Right lobe of liver (tissue), 6 donors: Measurements from ENCODE around the gene MPHOSPH8. TPM values are rescaled to one million over a fixed set of nuclear protein-coding genes. Genes with fewer than 3 reads are reported as not detected.
"Not testable (repeated sequence)": the region's sequence is repeated elsewhere in the genome, so short reads cannot be mapped to it uniquely, and the experiment has no call there.

Experiments
- ATAC-seq, 4 donors: fragments of 200-7000 bp; cut with Tn5 transposase; one replicate each; pipeline ENCODE4 v1.9.1; 2020; ENCODE audit warnings: mild to moderate bottlenecking in 4 of 4, moderate library complexity in 4 of 4
- DNase-seq, 3 donors: peaks; one replicate each; pipeline ENCODE4 v3.0.0-alpha.2; 2020
- H3K27ac ChIP-seq, 3 donors: fragments of 200-600 bp; one replicate each; pipeline ENCODE4 v1.8.0; 2022
- H3K27me3 ChIP-seq, 2 donors: fragments of 200-600 bp; one replicate each; pipeline ENCODE4 v1.8.0; 2022
- H3K36me3 ChIP-seq, 4 donors: fragments of 200-600 bp; sonication (generic) in 1 of 4; one replicate each; pipeline versions ENCODE4 v1.5.1 to v1.8.0; 2017 to 2022; ENCODE audit warnings: control low read depth in 1 of 4
- H3K4me1 ChIP-seq, 4 donors: fragments of 200-600 bp; sonication (generic) in 1 of 4; one replicate each; pipeline versions ENCODE4 v1.5.1 to v1.8.0; 2017 to 2022; ENCODE audit warnings: control low read depth in 1 of 4
- H3K4me3 ChIP-seq, 3 donors: fragments of 200-600 bp; one replicate each; pipeline ENCODE4 v1.8.0; 2022
- H3K9me3 ChIP-seq, 4 donors: fragments of 200-600 bp; sonication (generic) in 1 of 4; one replicate each; pipeline versions ENCODE4 v1.5.1 to v1.8.0; 2017 to 2022; ENCODE audit warnings: control low read depth in 1 of 4
- CTCF ChIP-seq, 4 donors: fragments of 200-600 bp in 3 of 4; fragments of 450-650 bp in 1 of 4; IDR thresholded peaks; one replicate each; pipeline versions ENCODE4 v1.5.1 to v1.8.0; 2016 to 2022; ENCODE audit warnings: antibody characterized with exemption in 4 of 4, mild to moderate bottlenecking in 2 of 4
- POLR2A ChIP-seq: fragments of 450-650 bp; IDR thresholded peaks from one replicate; pipeline ENCODE4 v1.6.1; 2017; ENCODE audit warnings: antibody characterized with exemption, mild to moderate bottlenecking
- WGBS: methylation state at CpG from one replicate; pipeline ENCODE4 v1.1.6; 2018; ENCODE audit warnings: low coverage, low lambda C conversion rate; ENCODE audit not compliant: insufficient coverage; ENCODE audit errors: missing lambda C conversion rate; 5-methylcytosine and 5-hydroxymethylcytosine counted together
- intact Hi-C, 2 donors: fragments of 100-400 bp; cut with DNase I; formaldehyde crosslinking; loops; one replicate each; pipeline versions ENCODE4 v1.11.2 to v1.14.1; 2022
- total RNA-seq, 6 experiments: library from RNA; depleted of rRNA in 2 of 6; stranded (reverse); fragments of >200 nt in 2 of 6; fragmentation: NEBNext Ultra II Directional in 3 of 6; extraction: Animal tissue kit (Norgen Biotek cat#: 25700) in 3 of 6; gene quantifications; one replicate each; pipeline versions ENCODE4 v1.1.0 to v1.2.4, GENCODE V29; 2016 to 2023
- donor health status: DM: no; HTN: yes; CAD: no.
- donor health status: DM: no; HTN: no; CAD: no.
- donor health status: DM: no; HTN: no; CAD: no.
- donor health status: DM: no; HTN: yes; CAD: no.
- donor health status: DM: no; HTN: yes; CAD: no.

MPHOSPH8 gene
- total RNA-seq, 6 experiments from 2014 or later = 7.3 to 15.4 (median 10.2) TPM

- intact Hi-C loops = no loop called here
- ATAC-seq = peak; percentile 44 to 60 (median 58)
These were observed 839 bp downstream of the MPHOSPH8 start for GRCh38 chr13:19634256-19634740.

GRCh38 chr13:19635926-19636325 lies 2.5 kb downstream of the MPHOSPH8 start:
- not testable (repeated sequence) for H3K27me3 ChIP-seq

More at GRCh38 chr13:19634256-19634740, 839 bp downstream of the MPHOSPH8 start:
- H3K4me1 ChIP-seq = peaks cover 0 to 19% (median 0%) of the 10 kb centered on the region in 4 donors
- H3K27me3 ChIP-seq = no peaks in the 10 kb centered on the region
- H3K36me3 ChIP-seq = no peaks in the 10 kb centered on the region
- H3K9me3 ChIP-seq = no peaks in the 10 kb centered on the region
- H3K27ac ChIP-seq = peak overlapping the region; percentile 82 to 91 (median 87)
- 0% methylated on average over 10 of the region's 12 CpGs for WGBS
- TF ChIP-seq POLR2A (no peak), CTCF (IDR thresholded peaks at IDR 0.05) (no peak)
- no peak for DNase-seq
- H3K4me3 ChIP-seq = peak overlapping the region; percentile 83 to 85 (median 84)

GRCh38 chr13:19643652-19644051 lies 10.2 kb downstream of the MPHOSPH8 start:
- TF ChIP-seq CTCF (IDR thresholded peaks at IDR 0.05) = no peak
- no peak for TF ChIP-seq POLR2A
- Histone ChIP-seq H3K36me3 (peaks cover 0 to 44% (median 0%) of the 10 kb centered on the region in 4 donors), H3K27ac (no peak overlapping the region), H3K4me3 (no peak overlapping the region), H3K9me3 (no peaks in the 10 kb centered on the region), H3K4me1 (peaks cover 0 to 5% (median 0%) of the 10 kb centered on the region in 4 donors), H3K27me3 (no peaks in the 10 kb centered on the region)
- peak in 1 of 3 donors; percentile 54 for DNase-seq
- 47% methylated on average over 3 of the region's 3 CpGs for WGBS
- ATAC-seq = peak; percentile 73 to 83 (median 77)
- intact Hi-C loops = no loop called here

More at GRCh38 chr13:19635926-19636325, 2.5 kb downstream of the MPHOSPH8 start:
- DNase-seq, ATAC-seq, intact Hi-C loops, H3K27ac ChIP-seq, H3K4me3 ChIP-seq, H3K9me3 ChIP-seq, H3K36me3 ChIP-seq: not testable (repeated sequence)
- peaks cover 0 to 19% (median 0%) of the 10 kb centered on the region in 4 donors for H3K4me1 ChIP-seq
- 85% methylated on average over 6 of the region's 7 CpGs for WGBS

DNA sequence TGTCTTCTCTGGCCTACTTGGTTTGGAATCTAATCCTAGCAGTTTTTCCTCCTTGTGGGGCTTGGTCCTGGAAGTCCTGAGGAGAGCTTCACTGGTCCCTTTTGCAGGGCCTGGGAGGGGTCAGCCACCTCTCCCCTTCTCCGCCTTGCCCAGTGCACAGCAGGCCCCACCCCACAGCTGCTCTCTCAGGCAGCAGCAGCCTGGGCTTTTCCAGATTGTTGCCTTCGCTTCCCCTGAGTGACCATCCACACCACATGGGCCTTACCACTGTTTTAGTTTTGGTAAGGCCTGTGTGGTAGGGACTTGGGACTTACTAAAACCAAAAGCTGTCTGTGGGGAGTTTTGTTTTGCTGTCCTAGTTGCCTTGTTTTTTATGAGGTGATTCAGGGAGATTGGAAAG lies 11.5 kb downstream of the MPHOSPH8 start:
- ATAC-seq (peak in 1 of 4 donors; percentile 17), DNase-seq (no peak)
- no peak for TF ChIP-seq POLR2A
- no peak for TF ChIP-seq CTCF (IDR thresholded peaks at IDR 0.05)
- Histone ChIP-seq H3K4me3 (no peak overlapping the region), H3K36me3 (peaks cover 0 to 55% (median 3%) of the 10 kb centered on the region in 4 donors), H3K27ac (no peak overlapping the region), H3K4me1 (peaks cover 0 to 5% (median 0%) of the 10 kb centered on the region in 4 donors), H3K9me3 (no peaks in the 10 kb centered on the region), H3K27me3 (no peaks in the 10 kb centered on the region)
- intact Hi-C loops = no loop called here
- 93% methylated on average over 2 of the region's 2 CpGs for WGBS

DNA sequence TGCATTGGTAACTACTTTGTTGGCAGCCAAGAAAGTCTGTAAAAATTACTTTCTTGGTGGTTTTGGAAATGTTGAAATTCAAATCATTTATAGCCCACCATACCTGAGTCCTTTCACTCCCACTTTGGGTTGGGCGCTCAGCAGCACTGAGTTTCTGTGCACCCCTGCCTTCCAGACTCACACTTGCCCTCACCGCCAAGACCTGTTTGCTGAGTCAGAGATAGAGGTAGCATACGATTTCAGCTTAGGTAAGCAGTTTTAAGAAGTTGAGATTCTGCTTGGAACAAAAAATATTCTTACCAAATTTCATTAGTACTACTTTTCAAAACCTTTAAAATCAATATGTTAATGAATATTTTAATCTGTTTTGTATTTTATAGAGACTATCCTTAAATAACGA lies 12.6 kb downstream of the MPHOSPH8 start:
- WGBS = 66% methylated on average over 4 of the region's 4 CpGs
- peaks cover 3 to 65% (median 11%) of the 10 kb centered on the region in 4 donors for H3K36me3 ChIP-seq
- DNase-seq (no peak), ATAC-seq (no peak)
- H3K27me3 ChIP-seq = no peaks in the 10 kb centered on the region
- no peak overlapping the region for H3K4me3 ChIP-seq
- no peak overlapping the region for H3K27ac ChIP-seq
- peaks cover 0 to 5% (median 0%) of the 10 kb centered on the region in 4 donors for H3K4me1 ChIP-seq
- no peak for TF ChIP-seq CTCF (IDR thresholded peaks at IDR 0.05)
- TF ChIP-seq POLR2A = no peak
- H3K9me3 ChIP-seq = no peaks in the 10 kb centered on the region
- intact Hi-C loops = no loop called here
